Fibroblast of pulmonary artery (primary cell): ENCODE measurements around the gene AQP9.

ENCODE experiments used
- DNase-seq: peaks from one replicate; pipeline ENCODE4 v3.0.0-alpha.2; 2010; ENCODE audit warnings: low read depth
- H3K4me3 ChIP-seq: replicated peaks from 2 replicates; pipeline ENCODE4 v1.5.1; 2011; ENCODE audit warnings: low read depth, mild to moderate bottlenecking, control low read depth, low read length, moderate library complexity
- CTCF ChIP-seq: IDR thresholded peaks from 2 replicates; pipeline ENCODE4 v1.5.1; 2011; ENCODE audit warnings: mild to moderate bottlenecking, control low read depth, low read length, inconsistent platforms; ENCODE audit errors: missing control alignments

The AQP9 gene

DNA sequence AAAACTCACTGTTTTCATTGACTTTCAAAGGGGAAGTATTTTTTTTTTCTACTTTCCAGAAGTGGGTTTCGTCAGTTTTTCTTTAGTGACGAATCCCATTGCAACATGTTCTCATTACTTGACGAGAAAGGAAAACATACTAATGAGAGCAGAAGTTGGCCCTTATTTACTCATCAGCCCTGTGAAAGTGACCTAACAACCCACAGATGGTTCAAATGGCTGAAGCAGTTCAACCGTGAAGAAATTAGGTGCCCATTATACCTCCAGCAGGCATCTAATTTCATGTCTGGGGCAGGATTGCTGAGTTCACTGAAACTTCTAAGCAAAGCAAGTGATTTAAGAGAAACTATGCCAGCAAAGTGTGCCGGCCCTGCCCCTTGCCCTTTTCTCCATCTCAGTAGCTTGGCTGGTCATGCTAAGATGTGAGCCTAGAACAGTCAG, 9.0 kb downstream of the AQP9 start:
- TF ChIP-seq CTCF, result no peak
- DNase-seq, result no peak
- H3K4me3 ChIP-seq, result no peak overlapping the region

DNA sequence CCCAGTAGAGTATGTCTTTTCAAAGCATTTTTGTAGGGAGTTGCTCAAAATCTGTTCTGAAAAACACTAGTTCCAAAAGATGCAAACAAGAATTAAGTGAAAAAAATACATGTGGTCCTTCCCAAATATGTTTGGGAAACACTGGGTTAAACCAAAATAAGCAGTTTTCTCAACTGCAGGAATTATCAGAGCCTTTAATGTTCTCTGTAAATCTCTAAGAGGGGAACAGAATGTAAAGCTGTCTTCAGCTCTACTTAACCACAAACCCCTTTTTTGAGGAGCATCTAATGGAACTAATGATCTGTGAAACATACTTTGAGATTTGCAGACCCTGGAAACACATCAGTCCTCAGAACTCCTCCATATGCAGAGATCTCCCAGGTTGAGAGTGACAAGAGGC, 9.9 kb downstream of the AQP9 start:
- H3K4me3 ChIP-seq, result no peak overlapping the region
- TF ChIP-seq CTCF, result no peak
- DNase-seq, result no peak

GRCh38 chr15:58148633-58149445, 10.7 kb downstream of the AQP9 start:
- no peak for TF ChIP-seq CTCF
- no peak overlapping the region for H3K4me3 ChIP-seq
- DNase-seq, result no peak

DNA sequence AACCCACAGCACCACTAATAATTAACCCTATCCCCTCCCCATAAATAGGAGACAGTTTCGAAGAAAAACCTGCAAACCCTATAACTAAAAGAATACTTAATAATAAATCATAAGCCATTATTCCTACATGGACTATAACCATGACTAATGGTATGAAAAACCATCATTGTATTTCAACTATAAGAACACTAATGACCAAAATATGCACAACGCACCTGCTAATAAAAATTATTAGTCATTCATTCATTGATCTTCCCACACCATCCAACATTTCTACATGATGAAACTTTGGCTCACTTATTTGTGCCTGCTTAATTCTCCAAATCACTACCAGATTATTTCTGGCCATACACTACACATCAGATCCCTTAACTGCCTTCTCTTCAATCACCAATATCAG, 16.6 kb downstream of the AQP9 start:
- no peak for DNase-seq
- no peak for TF ChIP-seq CTCF
- H3K4me3 ChIP-seq, result no peak overlapping the region

DNA sequence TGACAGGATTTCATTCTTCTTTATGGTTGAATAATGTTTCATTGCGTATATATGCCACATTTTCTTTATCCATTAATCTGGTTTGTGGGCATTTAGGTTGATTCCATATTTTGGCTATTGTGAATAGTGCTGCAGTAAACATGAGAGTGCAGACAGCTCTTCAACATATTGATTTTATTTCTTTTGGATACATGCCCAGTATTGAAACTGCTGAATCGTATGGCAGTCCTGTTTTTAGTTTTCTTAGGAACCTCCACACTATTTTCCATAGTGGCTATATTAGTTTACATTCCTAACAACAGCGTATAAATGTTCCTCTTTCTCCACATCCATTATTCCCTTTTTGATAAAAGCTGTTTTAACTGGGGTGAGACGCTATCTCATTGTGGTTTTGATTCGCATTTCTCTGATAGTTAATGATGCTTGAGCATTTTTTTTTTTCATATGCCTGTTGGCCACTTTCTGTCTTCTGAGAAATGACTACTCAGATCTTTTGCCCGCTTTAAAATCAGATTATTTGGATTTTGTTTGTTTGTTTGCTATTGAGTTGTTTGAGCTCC, 21.7 kb downstream of the AQP9 start:
- no peak for TF ChIP-seq CTCF
- no peak for DNase-seq
- H3K4me3 ChIP-seq, result no peak overlapping the region

DNA sequence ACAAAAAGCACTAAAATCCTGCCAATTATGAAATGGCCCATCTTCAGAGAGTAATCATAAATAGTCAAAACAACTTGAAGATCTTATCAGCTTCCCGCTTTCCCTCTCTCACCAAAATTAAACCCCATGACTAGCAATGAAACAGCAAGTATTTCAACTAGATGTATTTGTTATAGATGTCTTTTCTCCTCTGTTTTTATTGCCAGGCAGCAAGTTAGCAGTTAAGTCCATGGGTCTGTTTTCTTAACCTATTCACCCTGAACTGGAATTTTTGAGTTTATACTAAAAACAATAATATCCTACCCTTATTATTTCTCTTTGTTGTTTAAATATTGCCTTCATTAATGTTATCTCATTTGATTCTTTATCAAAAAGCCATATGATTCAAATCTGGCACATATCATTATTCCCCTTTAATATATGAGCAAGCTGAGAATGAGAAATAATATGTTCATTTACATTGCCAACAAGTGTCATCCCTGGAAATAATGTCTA, 23.3 kb downstream of the AQP9 start:
- no peak for TF ChIP-seq CTCF
- no peak for DNase-seq
- H3K4me3 ChIP-seq, result no peak overlapping the region
